Stimulated activated CD4-positive, alpha-beta T cell treated with anti-CD3 and anti-CD28 coated beads, Interleukin-2, amount 100 ng/mL, for 24 hours (primary cell): Measurements from ENCODE around the gene SUN5.

Experiments used
- DNase-seq, 2 donors: peaks; one replicate each; pipeline ENCODE4 v3.0.0-alpha.2; 2020

The SUN5 gene

GRCh38 chr20:33012327-33013189 lies 8.3 kb upstream of the SUN5 start:
- DNase-seq = no peak

GRCh38 chr20:33010674-33011449 lies 6.6 kb upstream of the SUN5 start:
- no peak for DNase-seq

DNA sequence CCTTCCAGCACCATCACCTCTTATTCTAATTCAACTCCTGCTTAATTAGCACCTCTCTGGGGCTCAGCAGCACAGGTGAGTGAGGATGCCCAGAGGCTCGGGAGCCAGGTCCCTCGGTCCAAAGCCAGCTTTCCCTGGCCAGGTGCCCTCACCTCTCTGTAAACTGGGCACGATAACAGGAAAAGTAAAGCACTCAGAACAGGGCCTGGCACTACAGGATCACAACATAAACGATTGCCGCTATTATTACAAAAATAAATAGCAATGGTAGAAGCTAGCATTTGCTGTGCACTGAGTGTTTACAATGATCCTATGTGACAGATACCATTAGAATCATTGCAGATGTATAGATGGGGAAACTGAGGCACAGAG lies 5.9 kb upstream of the SUN5 start:
- DNase-seq = no peak

DNA sequence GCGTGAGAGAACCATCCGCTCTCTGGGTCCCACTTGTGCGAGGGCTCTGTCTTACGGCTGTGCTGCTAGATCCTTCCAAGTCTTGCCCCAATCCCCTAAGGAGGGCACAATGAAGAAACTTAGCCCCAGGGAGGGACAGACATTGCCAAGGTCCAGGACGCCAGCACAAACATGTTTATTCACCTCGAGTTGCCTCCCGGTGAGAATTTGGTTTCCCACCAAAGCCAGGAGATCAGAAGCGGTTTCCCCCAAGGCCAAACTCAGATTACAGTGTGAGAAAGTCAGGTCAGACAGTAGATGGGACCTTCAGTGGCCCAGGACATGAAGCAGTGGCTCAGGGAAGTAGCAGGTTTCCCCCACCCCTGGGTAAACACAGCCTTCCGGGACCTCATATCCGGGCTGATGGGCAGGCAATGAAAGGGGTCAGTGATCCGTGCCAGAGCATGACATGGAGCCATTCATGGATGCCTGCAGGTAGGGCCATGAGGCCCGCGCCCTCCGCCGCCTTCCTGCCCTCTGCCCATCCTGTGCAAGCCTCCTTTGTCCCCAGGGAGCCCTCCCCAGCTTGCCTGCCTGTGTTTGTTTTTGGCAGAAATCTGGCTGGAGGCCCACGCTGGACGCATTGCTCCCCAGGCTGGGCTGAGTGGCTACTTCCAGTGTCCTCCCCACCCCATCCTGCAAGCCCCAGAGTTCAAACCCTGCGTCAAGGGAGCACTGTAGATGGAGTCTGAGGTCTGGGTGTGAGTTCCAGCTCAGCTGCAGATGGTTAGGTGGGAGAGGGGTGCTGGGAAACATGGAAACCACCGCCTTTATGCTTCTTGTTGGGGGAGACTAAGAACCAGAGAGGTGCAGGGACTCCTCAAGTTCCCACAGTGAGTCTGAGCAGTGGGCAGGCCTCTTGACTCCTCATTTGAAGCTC lies 5.2 kb upstream of the SUN5 start:
- DNase-seq = no peak

DNA sequence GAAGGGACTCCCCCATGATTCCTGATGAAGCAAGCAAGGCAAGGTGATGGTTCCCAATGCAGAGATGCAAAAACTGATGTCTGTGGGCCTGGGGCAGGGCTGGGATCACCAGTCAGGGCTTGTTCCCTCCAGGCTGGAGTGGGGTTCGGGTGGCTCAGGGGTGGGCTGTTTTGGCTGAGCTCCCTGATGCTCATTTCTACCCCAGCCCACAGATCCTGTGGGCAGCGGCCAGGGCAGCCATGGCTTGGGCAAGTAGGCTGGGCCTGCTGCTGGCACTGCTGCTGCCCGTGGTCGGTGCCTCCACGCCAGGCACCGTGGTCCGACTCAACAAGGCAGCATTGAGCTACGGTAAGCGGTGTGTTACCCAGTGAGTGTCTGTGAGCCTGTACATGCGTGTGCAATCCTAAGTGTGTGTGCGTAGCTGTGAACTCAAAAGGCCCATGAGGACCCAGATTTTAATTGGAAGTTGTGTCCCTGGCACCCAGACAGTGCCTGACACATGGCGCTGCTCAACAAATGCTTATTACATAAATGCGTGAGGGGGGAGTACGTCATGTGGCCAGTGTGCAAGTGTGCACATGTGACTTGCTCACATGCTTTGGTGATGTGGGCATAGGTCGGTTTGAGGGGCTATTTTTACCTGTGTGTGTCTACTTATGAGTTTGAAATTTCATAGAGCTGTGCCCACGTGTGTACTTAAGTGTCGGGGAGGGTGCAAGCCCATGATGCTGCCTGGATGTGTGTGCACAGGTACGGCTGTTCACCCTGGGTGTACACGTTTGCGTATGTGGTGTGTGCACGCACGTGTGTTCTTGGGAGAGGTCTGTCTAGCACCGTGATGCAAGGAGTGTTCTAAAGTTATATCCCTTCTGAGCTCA lies 4.3 kb upstream of the SUN5 start:
- DNase-seq = no peak

- DNase-seq = no peak
These were observed 3.4 kb upstream of the SUN5 start, which contains the start of gene BPIFB2 for GRCh38 chr20:33007376-33008335. Gene BPIFB2, plus strand, starts transcription at chr20:33007704. Its CDS starts 871 bp downstream, at chr20:33008575.

GRCh38 chr20:33006776-33007375 lies 2.6 kb upstream of the SUN5 start:
- DNase-seq = no peak

DNA sequence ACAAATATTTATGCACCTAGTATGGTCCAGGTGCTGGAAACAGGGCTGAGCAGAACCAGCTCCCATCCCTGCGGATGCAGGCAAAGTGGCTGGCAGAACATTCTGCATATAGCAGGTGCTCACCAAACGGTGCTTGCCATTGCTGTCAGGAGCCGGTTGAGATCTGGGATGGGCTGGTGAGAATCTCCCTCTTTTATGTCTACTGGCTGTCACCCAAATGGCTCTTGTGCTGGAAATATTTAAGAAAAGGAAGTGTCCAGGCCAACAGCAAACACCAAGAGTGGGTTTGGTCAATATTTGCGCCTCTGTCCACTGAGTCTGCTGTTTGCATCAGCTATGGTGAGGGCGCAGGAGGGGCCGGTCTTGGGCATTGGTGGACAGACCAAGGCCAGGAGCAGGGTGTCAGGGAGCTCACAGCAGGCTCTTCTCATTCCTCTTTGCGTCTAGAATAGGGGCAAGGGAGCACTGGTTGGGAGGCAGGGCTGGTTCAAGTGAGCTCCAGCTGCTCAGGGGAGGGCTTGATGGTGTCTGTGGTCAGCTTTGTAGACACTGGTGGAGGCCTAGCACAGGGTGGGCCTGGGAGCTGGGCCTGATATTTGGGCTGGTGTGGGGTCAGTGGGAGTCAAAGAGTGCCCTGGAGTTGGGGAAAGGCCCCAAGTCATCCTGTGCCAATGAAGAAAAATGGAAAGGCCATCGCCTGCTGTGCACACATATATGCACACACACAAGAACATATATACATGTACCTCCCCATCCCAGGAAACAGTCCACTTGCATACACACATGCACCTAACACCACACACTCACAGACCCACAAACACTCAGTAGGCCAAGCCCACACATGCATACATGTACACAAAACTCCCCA lies 1.9 kb upstream of the SUN5 start:
- no peak for DNase-seq

GRCh38 chr20:33005132-33005566 lies 916 bp upstream of the SUN5 start:
- peak; percentile 18 to 28 for DNase-seq

GRCh38 chr20:33002087-33002808 lies 2.0 kb downstream of the SUN5 start:
- DNase-seq = no peak

DNA sequence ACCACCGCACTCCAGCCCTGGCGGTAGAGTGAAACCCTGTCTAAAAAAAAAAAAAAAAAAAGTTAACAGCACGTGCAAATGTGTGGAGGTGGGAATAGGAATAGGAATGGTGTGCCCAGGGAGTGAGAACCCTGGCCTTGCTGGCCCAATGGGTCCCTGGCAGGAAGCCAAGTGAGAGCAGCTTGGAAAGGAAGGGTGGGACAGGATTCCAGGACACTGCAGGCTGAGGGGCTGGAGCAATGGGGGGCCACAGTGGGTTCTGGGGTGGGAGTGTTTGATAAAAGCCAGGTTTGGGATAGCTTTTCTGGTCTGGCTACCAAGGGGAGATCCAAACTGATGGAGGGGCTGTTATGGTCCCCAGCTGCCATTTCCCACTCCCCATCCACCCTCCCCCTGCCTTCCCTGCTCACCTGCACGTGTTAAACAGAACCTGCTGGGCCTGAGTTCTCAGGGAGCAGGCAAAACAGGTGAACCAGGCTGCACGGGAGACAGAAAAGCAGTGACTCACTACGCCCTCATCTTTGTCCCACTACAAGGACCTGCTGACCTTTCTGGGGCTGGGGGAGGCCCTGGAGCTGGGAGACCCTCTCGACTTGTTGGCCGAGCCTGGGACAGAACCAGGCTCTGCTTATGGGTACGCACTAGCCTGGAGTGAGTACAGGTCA lies 3.3 kb downstream of the SUN5 start:
- DNase-seq = no peak

- DNase-seq = no peak
These were observed 4.5 kb downstream of the SUN5 start for GRCh38 chr20:32999603-33000250.

DNA sequence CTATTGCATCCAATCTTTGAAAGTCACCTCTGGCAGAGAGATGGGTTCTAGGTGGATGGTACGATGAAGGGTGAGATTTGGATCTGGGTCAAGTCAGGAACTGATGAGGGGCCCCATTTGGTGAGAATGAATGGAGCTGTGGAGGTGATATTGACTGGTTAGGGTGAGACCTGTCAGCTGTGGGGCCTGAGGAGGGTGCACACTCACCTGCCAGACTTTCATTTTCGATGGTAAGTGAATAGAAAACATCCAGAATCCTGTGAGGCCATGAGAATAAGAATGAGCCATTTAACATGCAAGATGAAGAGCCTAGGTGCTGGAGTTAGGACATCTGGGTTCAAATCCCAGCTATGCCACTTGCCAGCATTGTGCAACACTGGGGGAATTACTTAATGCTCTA lies 6.8 kb downstream of the SUN5 start:
- DNase-seq = no peak

GRCh38 chr20:32995802-32996201 lies 8.4 kb downstream of the SUN5 start:
- DNase-seq = no peak

DNA sequence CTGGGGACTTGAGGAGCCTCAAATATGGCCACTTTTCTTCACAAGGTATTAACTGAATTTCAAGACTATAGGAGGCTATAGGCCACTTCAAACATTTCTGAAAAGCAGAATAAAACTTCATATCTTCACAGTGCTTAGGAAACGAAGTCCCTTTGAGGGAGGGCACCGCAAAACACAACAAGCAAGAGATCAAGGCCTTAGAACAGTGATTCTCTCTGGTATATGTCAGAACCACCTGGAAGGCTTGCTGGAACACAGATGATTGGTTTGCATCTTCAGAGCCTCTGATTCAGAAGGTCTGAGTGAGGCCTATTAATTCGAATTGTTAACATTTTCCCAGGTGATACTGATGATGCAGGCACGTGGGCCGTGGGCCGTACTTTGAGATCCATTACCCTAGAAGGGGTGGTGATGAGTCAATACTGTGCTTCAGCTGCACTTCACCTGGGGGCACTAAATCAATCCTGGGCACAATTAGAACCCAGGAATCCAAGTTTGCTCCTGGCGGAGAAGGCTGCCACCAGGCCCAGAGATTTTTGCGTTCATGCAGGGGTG lies 10.7 kb downstream of the SUN5 start:
- DNase-seq = no peak

- DNase-seq = no peak
These were observed 12.2 kb downstream of the SUN5 start for GRCh38 chr20:32991792-32992641.
